Small intestine (tissue), 7 donors: ENCODE data around the gene HES5. TPM values are rescaled to one million over a fixed set of nuclear protein-coding genes. Genes with fewer than 3 reads are reported as not detected.

Source experiments
- DNase-seq, 2 donors: peaks; one replicate each; pipeline versions ENCODE4 v3.0.0 to v3.0.0-alpha.2; 2013
- FAIRE-seq: peaks from 2 replicates; lab custom pipeline; 2012; peaks lifted over from hg19 to GRCh38; lab: Jason Lieb, UNC
- H3K27ac ChIP-seq, 3 donors: one replicate each; pipeline ENCODE4 v1.5.1; 2013; ENCODE audit warnings: low read length in 2 of 3, mild to moderate bottlenecking in 2 of 3, control low read depth in 1 of 3, inconsistent platforms in 1 of 3, low read depth in 1 of 3, moderate library complexity in 1 of 3
- H3K27me3 ChIP-seq, 3 donors: one replicate each; pipeline ENCODE4 v1.6.1; 2013; ENCODE audit warnings: low read length in 3 of 3, inconsistent platforms in 1 of 3; ENCODE audit not compliant: control insufficient read depth in 3 of 3, insufficient read depth in 3 of 3
- H3K36me3 ChIP-seq, 3 donors: one replicate each; pipeline ENCODE4 v1.6.1; 2013; ENCODE audit warnings: low read length in 3 of 3, inconsistent platforms in 1 of 3, low read depth in 1 of 3, mild to moderate bottlenecking in 1 of 3, moderate library complexity in 1 of 3; ENCODE audit not compliant: control insufficient read depth in 3 of 3, insufficient read depth in 2 of 3
- H3K4me1 ChIP-seq, 3 donors: one replicate each; pipeline ENCODE4 v1.6.1; 2013; ENCODE audit warnings: low read length in 2 of 3, inconsistent platforms in 1 of 3, low read depth in 1 of 3, mild to moderate bottlenecking in 1 of 3, moderate library complexity in 1 of 3; ENCODE audit not compliant: control insufficient read depth in 3 of 3, insufficient read depth in 2 of 3
- H3K4me3 ChIP-seq, 3 donors: one replicate each; pipeline ENCODE4 v1.5.1; 2013; ENCODE audit warnings: low read length in 3 of 3, control low read depth in 1 of 3, inconsistent platforms in 1 of 3, low read depth in 1 of 3, mild to moderate bottlenecking in 1 of 3, moderate library complexity in 1 of 3
- H3K9me3 ChIP-seq, 2 donors: one replicate each; pipeline ENCODE4 v1.6.1; 2013; ENCODE audit warnings: low read depth in 1 of 2, low read length in 1 of 2; ENCODE audit not compliant: control insufficient read depth in 2 of 2, insufficient read depth in 1 of 2
- WGBS, 3 donors: extraction: QIAGEN DNeasy Blood & Tissue Kit; methylation state at CpG; one replicate each; pipeline ENCODE4 v1.1.7; 2013; 5-methylcytosine and 5-hydroxymethylcytosine counted together
- polyA plus RNA-seq, 4 donors: library from polyadenylated mRNA; stranded (reverse) in 3 of 4; unstranded in 1 of 4; fragments of 200-250 nt in 3 of 4; fragments of 120-200 nt in 1 of 4; gene quantifications; one replicate each; pipeline versions ENCODE4 v1.2.1 to v1.2.3, GENCODE V29; 2013
- donor health status: healthy with polysubstance abuse.
- donor health status: control.
- donor health status: control.
- donor health status: Bipolar disorder and iron deficiency.
- donor health status: healthy.

Gene HES5
- polyA plus RNA-seq, 4 donors: 0.19 to 0.30 TPM; not detected in 2

- FAIRE-seq: no peak
- H3K4me3 ChIP-seq: peak overlapping the region; percentile 50 to 77 (median 72)
- DNase-seq: no peak
- H3K9me3 ChIP-seq: no peaks in the 10 kb centered on the region
- WGBS, 3 donors: 26 to 35% (median 32%) methylated on average over 20 of the region's 20 CpGs
- H3K27ac ChIP-seq: peak overlapping the region in 1 of 3 donors; percentile 26
- H3K36me3 ChIP-seq: peaks cover 0 to 24% (median 0%) of the 10 kb centered on the region in 3 donors
- H3K4me1 ChIP-seq: peaks cover 11 to 52% (median 20%) of the 10 kb centered on the region in 3 donors
- H3K27me3 ChIP-seq: peaks cover 0 to 37% (median 2%) of the 10 kb centered on the region in 3 donors
Observed at GRCh38 chr1:2526824-2527555, 3.1 kb downstream of the HES5 start.

GRCh38 chr1:2525920-2526823, 3.9 kb downstream of the HES5 start, which contains the start of gene PANK4:
PANK4 (minus strand) TSS chr1:2526596; CDS start chr1:2526587, 9 bp downstream.
- no peaks in the 10 kb centered on the region for H3K9me3 ChIP-seq
- H3K27me3 ChIP-seq: peaks cover 0 to 29% (median 2%) of the 10 kb centered on the region in 3 donors
- H3K36me3 ChIP-seq: peaks cover 0 to 32% (median 0%) of the 10 kb centered on the region in 3 donors
- peak within 1 kb of the TSS in 2 of 3 donors; percentile 58 to 85 for H3K27ac ChIP-seq
- peak within 1 kb of the TSS; percentile 77 to 91 (median 80) for H3K4me3 ChIP-seq
- H3K4me1 ChIP-seq: peaks cover 11 to 49% (median 20%) of the 10 kb centered on the region in 3 donors
- 0 to 1% (median 1%) methylated on average over 73 to 107 of the region's 107 CpGs for WGBS, 3 donors
- DNase-seq: peak; percentile 93 to 96
- FAIRE-seq: no peak

DNA sequence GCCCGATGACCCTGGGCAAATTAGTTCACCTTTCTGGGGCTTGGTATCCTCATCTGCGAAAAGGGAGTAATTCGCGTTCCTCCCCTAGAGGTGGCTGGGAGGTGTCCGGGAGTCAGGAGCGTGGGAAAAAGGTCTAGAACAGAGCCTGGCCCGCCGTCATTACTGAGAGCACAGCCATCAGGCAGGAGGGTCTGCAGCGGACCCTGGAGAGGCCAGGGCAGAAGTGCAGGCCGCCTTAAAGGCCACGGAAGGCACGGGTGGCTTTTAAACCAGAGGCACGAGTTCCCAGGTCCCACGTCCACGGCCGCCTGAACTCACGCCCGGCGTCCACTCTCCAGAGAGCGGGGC, 4.5 kb downstream of the HES5 start:
- FAIRE-seq: no peak
- H3K4me1 ChIP-seq: peaks cover 10 to 43% (median 14%) of the 10 kb centered on the region in 3 donors
- WGBS, 3 donors: 1 to 3% (median 2%) methylated on average over 20 of the region's 20 CpGs
- H3K27me3 ChIP-seq: peaks cover 0 to 23% (median under 1%) of the 10 kb centered on the region in 3 donors
- no peak overlapping the region for H3K27ac ChIP-seq
- peaks cover 2 to 38% (median 5%) of the 10 kb centered on the region in 3 donors for H3K36me3 ChIP-seq
- no peaks in the 10 kb centered on the region for H3K9me3 ChIP-seq
- peak overlapping the region; percentile 77 to 91 (median 80) for H3K4me3 ChIP-seq
- no peak for DNase-seq

- H3K4me1 ChIP-seq: peaks cover 7 to 40% (median 11%) of the 10 kb centered on the region in 3 donors
- WGBS, 3 donors: 56 to 71% (median 61%) methylated on average over 10 of the region's 10 CpGs
- DNase-seq (no peak), FAIRE-seq (no peak)
- no peaks in the 10 kb centered on the region for H3K9me3 ChIP-seq
- H3K36me3 ChIP-seq: peaks cover 2 to 53% (median 10%) of the 10 kb centered on the region in 3 donors
- peak overlapping the region in 2 of 3 donors; percentile 2 to 17 for H3K27ac ChIP-seq
- H3K4me3 ChIP-seq: peak overlapping the region in 1 of 3 donors; percentile 1
- peaks cover 0 to 13% (median 0%) of the 10 kb centered on the region in 3 donors for H3K27me3 ChIP-seq
Observed at GRCh38 chr1:2523891-2524609, 6.0 kb downstream of the HES5 start.

- Histone ChIP-seq H3K4me1 (peaks cover 7 to 33% (median 11%) of the 10 kb centered on the region in 3 donors), H3K4me3 (no peak overlapping the region), H3K9me3 (no peaks in the 10 kb centered on the region), H3K27me3 (peaks cover 0 to 6% (median 0%) of the 10 kb centered on the region in 3 donors), H3K36me3 (peaks cover 9 to 60% (median 14%) of the 10 kb centered on the region in 3 donors), H3K27ac (peak overlapping the region in 2 of 3 donors; percentile 2 to 17)
- DNase-seq (no peak), FAIRE-seq (no peak)
- WGBS, 3 donors: 63 to 83% (median 72%) methylated on average over 32 of the region's 32 CpGs
Observed at GRCh38 chr1:2523191-2523890, 6.7 kb downstream of the HES5 start.

GRCh38 chr1:2522230-2522629, 7.8 kb downstream of the HES5 start:
- Histone ChIP-seq H3K4me3 (no peak overlapping the region), H3K4me1 (peaks cover 5 to 28% (median 11%) of the 10 kb centered on the region in 3 donors), H3K9me3 (no peaks in the 10 kb centered on the region), H3K27me3 (no peaks in the 10 kb centered on the region), H3K36me3 (peaks cover 15 to 71% (median 23%) of the 10 kb centered on the region in 3 donors), H3K27ac (no peak overlapping the region)
- FAIRE-seq (no peak), DNase-seq (no peak)
- 68 to 80% (median 71%) methylated on average over 7 of the region's 7 CpGs for WGBS, 3 donors

- Histone ChIP-seq H3K9me3 (no peaks in the 10 kb centered on the region), H3K4me1 (peaks cover 5 to 22% (median 11%) of the 10 kb centered on the region in 3 donors), H3K36me3 (peaks cover 18 to 85% (median 26%) of the 10 kb centered on the region in 3 donors), H3K27me3 (no peaks in the 10 kb centered on the region), H3K27ac (no peak overlapping the region), H3K4me3 (no peak overlapping the region)
- DNase-seq (no peak), FAIRE-seq (no peak)
- 92 to 95% (median 93%) methylated on average over 21 of the region's 21 CpGs for WGBS, 3 donors
Observed at GRCh38 chr1:2520806-2521205, 9.3 kb downstream of the HES5 start.
